PC-3 (cell line): ENCODE data around the gene XCL2. TPM values are rescaled to one million over a fixed set of nuclear protein-coding genes. Genes with fewer than 3 reads are reported as not detected.

Source experiments
- ATAC-seq: fragments of 200-7000 bp; cut with Tn5 transposase; 2 replicates; pipeline ENCODE4 v1.9.1; 2020; ENCODE audit warnings: mild to moderate bottlenecking, moderate library complexity
- BruUV-seq: library from RNA; stranded (reverse); fragments of 400-500 nt; replicated peaks from 2 replicates; lab custom pipeline; 2021; lab: Mats Ljungman, UMichigan
- CTCF ChIA-PET: fragments of 300-600 bp; sonication (Branson Sonifier 250); formaldehyde crosslinking; loops from one replicate; lab custom pipeline; 2022; ENCODE audit warnings: antibody characterized with exemption; lab: Charles Lee
- POLR2A ChIA-PET: fragments of 300-600 bp; sonication (Branson Sonifier 250); formaldehyde crosslinking; loops from one replicate; lab custom pipeline; 2022; ENCODE audit warnings: antibody characterized with exemption; ENCODE audit not compliant: unreplicated experiment; lab: Charles Lee
- DNase-seq: peaks from one replicate; pipeline ENCODE4 v3.0.0-alpha.2; 2015
- H2AFZ ChIP-seq: fragments of 300-600 bp; sonication (generic); 2 replicates; pipeline ENCODE4 v1.6.0; 2016; ENCODE audit warnings: antibody characterized with exemption, low read length
- H3F3A ChIP-seq: fragments of 300-600 bp; sonication (generic); one replicate; pipeline ENCODE4 v1.6.0; 2017; ENCODE audit warnings: antibody characterized with exemption, low read length, control low read depth, mild to moderate bottlenecking; ENCODE audit not compliant: unreplicated experiment
- H3K27ac ChIP-seq: fragments of 300-600 bp; sonication (generic); 2 replicates; pipeline ENCODE4 v1.5.1; 2016; ENCODE audit warnings: mild to moderate bottlenecking, low read length
- H3K27me3 ChIP-seq: fragments of 300-600 bp; sonication (generic); 2 replicates; pipeline ENCODE4 v1.6.1; 2016; ENCODE audit warnings: low read length, mixed read lengths
- H3K36me3 ChIP-seq: fragments of 300-600 bp; sonication (generic); 2 replicates; pipeline ENCODE4 v1.6.1; 2016; ENCODE audit warnings: low read depth, mixed run types, low read length, mixed read lengths
- H3K4me1 ChIP-seq: fragments of 300-600 bp; sonication (generic); 2 replicates; pipeline ENCODE4 v1.5.1; 2016; ENCODE audit warnings: low read length; ENCODE audit not compliant: insufficient read depth
- H3K4me2 ChIP-seq: fragments of 300-600 bp; sonication (generic); 2 replicates; pipeline ENCODE4 v1.6.0; 2016; ENCODE audit warnings: low read length
- H3K4me3 ChIP-seq: fragments of 300-600 bp; sonication (generic); 2 replicates; pipeline ENCODE4 v1.5.1; 2016; ENCODE audit warnings: mild to moderate bottlenecking, low read length, mixed read lengths
- H3K79me2 ChIP-seq: fragments of 300-600 bp; sonication (generic); 2 replicates; pipeline ENCODE4 v1.6.1; 2017; ENCODE audit warnings: low read length, mixed read lengths
- H3K9ac ChIP-seq: fragments of 300-600 bp; sonication (generic); 2 replicates; pipeline ENCODE4 v1.6.0; 2016; ENCODE audit warnings: mild to moderate bottlenecking, low read length
- H3K9me2 ChIP-seq: fragments of 300-600 bp; sonication (generic); replicated peaks from 2 replicates; pipeline ENCODE4 v1.6.1; 2016; ENCODE audit warnings: mixed run types, low read length, mixed read lengths
- H3K9me3 ChIP-seq: fragments of 300-600 bp; sonication (generic); 2 replicates; pipeline ENCODE4 v1.6.1; 2016; ENCODE audit warnings: low read length, mixed read lengths
- H4K20me1 ChIP-seq: fragments of 300-600 bp; sonication (generic); 2 replicates; pipeline ENCODE4 v1.6.1; 2016; ENCODE audit warnings: low read length, mixed read lengths
- EZH2 ChIP-seq: fragments of 300-600 bp; sonication (generic); IDR thresholded peaks from one replicate; pipeline ENCODE4 v1.6.1; 2017; ENCODE audit warnings: antibody characterized with exemption, mild to moderate bottlenecking, low read length; ENCODE audit not compliant: unreplicated experiment
- EZH2phosphoT487 ChIP-seq: fragments of 300-600 bp; sonication (generic); IDR thresholded peaks from 2 replicates; pipeline ENCODE4 v1.6.1; 2018; ENCODE audit warnings: mild to moderate bottlenecking, antibody characterized with exemption, low read length, borderline replicate concordance
- intact Hi-C: fragments of 100-400 bp; cut with micrococcal nuclease; formaldehyde crosslinking; loops from 2 replicates; pipeline ENCODE4 v1.9.0; 2023
- total RNA-seq: library from RNA; depleted of rRNA; stranded (reverse); fragments of >200 nt; gene quantifications from 2 replicates; pipeline ENCODE4 v1.2.3, GENCODE V29; 2014
- TF ChIP-seq, protein P1 (sequence below): fragments of 300-600 bp; sonication (generic); conservative IDR thresholded peaks from 2 replicates; pipeline ENCODE4 v1.5.1; 2017; ENCODE audit warnings: antibody characterized with exemption, low read depth, mild to moderate bottlenecking, low read length

Gene XCL2
- total RNA-seq, 1 experiment from 2014 or later = not detected

GRCh38 chr1:168504064-168504837, 39.5 kb downstream of the XCL2 start:
- BruUV-seq = no TSS peak
- Histone ChIP-seq H3K9me3 (no peaks in the 10 kb centered on the region), H3K36me3 (no peaks in the 10 kb centered on the region), H3K4me1 (peaks cover 40% of the 10 kb centered on the region), H3K4me3 (no peak overlapping the region), H3K4me2 (no peak overlapping the region), H3K27ac (no peak overlapping the region), H4K20me1 (no peaks in the 10 kb centered on the region), H3K9ac (no peak overlapping the region), H3K27me3 (no peaks in the 10 kb centered on the region), H2AFZ (no peak overlapping the region), H3K9me2 (no peaks in the 10 kb centered on the region), H3K79me2 (no peaks in the 10 kb centered on the region), H3F3A (peaks cover 10% of the 10 kb centered on the region)
- ChIA-PET POLR2A (no interaction called here), CTCF (no interaction called here)
- ATAC-seq (no peak), DNase-seq (no peak)
- TF ChIP-seq EZH2 = no peak
- TF ChIP-seq EZH2phosphoT487 = no peak
- intact Hi-C loops = no loop called here

GRCh38 chr1:168499688-168500049, 44.1 kb downstream of the XCL2 start:
- Histone ChIP-seq H2AFZ (no peak overlapping the region), H3K36me3 (no peaks in the 10 kb centered on the region), H3K27me3 (no peaks in the 10 kb centered on the region), H3K4me2 (peak overlapping the region; percentile 71), H3F3A (no peaks in the 10 kb centered on the region), H3K4me3 (peak overlapping the region; percentile 14; the same call in 1 of the 2 replicates), H3K9me2 (no peaks in the 10 kb centered on the region), H3K27ac (peak overlapping the region; percentile 93), H3K9ac (peak overlapping the region; percentile 59), H3K4me1 (peaks cover 31% of the 10 kb centered on the region), H3K9me3 (no peaks in the 10 kb centered on the region), H3K79me2 (no peaks in the 10 kb centered on the region), H4K20me1 (no peaks in the 10 kb centered on the region)
- DNase-seq (peak; percentile 90), ATAC-seq (peak; percentile 97)
- intact Hi-C loops = no loop called here
- ChIA-PET POLR2A (no interaction called here), CTCF (interaction anchor here (0.5 kb wide), 1 partner anchor 28 kb away, joined by 3 read pairs; no protein-coding TSS in a partner anchor)
- no peak for TF ChIP-seq EZH2
- TF ChIP-seq, protein P1, sequence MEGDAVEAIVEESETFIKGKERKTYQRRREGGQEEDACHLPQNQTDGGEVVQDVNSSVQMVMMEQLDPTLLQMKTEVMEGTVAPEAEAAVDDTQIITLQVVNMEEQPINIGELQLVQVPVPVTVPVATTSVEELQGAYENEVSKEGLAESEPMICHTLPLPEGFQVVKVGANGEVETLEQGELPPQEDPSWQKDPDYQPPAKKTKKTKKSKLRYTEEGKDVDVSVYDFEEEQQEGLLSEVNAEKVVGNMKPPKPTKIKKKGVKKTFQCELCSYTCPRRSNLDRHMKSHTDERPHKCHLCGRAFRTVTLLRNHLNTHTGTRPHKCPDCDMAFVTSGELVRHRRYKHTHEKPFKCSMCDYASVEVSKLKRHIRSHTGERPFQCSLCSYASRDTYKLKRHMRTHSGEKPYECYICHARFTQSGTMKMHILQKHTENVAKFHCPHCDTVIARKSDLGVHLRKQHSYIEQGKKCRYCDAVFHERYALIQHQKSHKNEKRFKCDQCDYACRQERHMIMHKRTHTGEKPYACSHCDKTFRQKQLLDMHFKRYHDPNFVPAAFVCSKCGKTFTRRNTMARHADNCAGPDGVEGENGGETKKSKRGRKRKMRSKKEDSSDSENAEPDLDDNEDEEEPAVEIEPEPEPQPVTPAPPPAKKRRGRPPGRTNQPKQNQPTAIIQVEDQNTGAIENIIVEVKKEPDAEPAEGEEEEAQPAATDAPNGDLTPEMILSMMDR = no peak
- no peak for TF ChIP-seq EZH2phosphoT487
- BruUV-seq = no TSS peak

DNA sequence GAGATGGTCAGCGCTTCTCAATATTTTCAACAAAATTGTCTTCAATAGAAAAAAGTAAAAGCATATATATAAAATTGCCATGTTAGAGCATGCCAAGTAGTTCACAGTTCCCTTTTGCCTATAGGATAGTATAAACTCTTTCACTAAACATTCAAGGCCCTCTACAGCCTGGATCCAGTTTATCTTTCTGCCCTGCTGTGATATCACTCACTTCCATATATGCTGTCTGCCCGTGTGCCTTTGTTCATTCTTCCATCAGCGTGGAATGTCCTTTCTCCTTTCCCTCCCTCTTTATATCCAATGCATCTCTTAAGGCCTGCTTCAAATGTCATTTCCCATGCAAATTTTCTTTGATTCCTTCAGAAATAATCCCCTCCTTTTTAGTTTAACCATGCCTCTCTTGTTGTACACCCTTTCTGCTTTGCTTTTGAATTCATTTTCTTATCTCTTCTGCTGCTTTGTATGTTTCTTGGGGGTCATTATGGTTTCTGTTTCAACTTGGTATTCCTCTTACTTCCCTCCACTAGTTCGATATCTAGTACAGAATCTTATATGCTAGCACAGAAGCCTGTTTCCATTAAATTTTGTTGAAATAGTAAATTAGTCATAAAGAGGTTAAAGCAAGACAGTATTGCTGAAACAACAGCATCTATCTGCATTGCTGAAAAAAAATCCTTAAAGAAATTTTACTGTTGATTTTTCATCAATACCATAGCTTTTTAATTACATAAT, 44.7 kb downstream of the XCL2 start:
- Histone ChIP-seq H3K9me3 (no peaks in the 10 kb centered on the region), H3K27ac (peak overlapping the region; percentile 93), H3K4me2 (peak overlapping the region; percentile 71), H4K20me1 (no peaks in the 10 kb centered on the region), H3K9ac (peak overlapping the region; percentile 59), H3K4me3 (peak overlapping the region; percentile 14; the same call in 1 of the 2 replicates), H2AFZ (0 out of 2 replicates have a peak overlapping the region, but pooled peaks have one; percentile 7), H3K36me3 (no peaks in the 10 kb centered on the region), H3F3A (no peaks in the 10 kb centered on the region), H3K9me2 (no peaks in the 10 kb centered on the region), H3K27me3 (no peaks in the 10 kb centered on the region), H3K4me1 (peaks cover 31% of the 10 kb centered on the region), H3K79me2 (no peaks in the 10 kb centered on the region)
- TF ChIP-seq EZH2 = no peak
- TF ChIP-seq, protein P1 = no peak
- no peak for TF ChIP-seq EZH2phosphoT487
- DNase-seq = peak; percentile 71
- intact Hi-C loops = no loop called here
- ATAC-seq = peak; percentile 87
- CTCF ChIA-PET = interaction anchor here (0.5 kb wide), 1 partner anchor 28 kb away, joined by 3 read pairs; no protein-coding TSS in a partner anchor
- POLR2A ChIA-PET = no interaction called here
- no TSS peak for BruUV-seq
